ENCODE results near the gene LDAH.

Gene LDAH

DNA sequence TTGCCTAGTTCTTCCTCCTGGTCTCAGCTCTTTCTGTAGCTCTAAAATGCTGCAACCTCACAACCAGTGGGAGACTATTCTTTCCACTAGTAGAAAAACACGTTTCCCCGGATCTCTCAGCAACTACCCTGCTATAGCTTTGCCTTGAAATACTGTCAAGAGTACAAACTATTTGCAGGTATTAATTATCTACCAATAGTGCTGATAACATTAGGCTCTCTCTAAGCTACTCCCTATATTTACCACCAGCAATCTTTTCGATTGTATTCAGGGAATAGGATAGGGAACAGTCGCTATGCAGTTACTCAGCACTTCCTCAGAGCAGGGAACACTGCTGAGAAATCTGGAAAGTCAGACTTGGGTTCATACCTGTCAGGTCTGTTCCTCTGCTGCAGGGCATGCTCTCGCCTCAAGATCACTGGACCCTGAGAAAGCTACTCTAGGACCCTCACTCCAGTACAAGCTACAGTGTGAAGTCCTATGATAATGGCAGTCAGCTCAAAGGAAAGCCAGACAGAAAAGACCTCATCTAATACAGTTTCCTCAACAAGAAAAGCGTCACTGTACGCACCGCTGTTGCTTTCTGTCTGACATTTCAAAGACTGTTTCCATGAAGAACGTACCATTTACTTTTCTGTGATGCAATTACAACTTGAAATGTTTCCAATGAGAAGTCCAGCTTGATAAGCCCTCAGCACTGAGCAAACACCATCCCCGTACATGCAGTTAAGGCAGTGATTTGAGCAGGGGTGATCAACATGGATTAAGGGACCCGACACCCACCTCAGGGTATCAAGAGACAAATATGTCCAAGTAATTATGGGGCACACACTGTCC, 133.3 kb downstream of the LDAH start:
- no CpG with 5 or more reads among the region's 11 CpGs for WGBS, 2 donors (ENCODE audit: extremely low coverage in 2 of 2, insufficient read length in 2 of 2, insufficient replicate concordance in 1 of 2)
- Histone ChIP-seq H3K9ac (ENCODE audit: low read depth, low read length, poor library complexity) (no peak overlapping the region), H2BK12ac (ENCODE audit: low read length) (no peak overlapping the region), H3K79me1 (ENCODE audit: low read depth, low read length) (no peaks in the 10 kb centered on the region), H2AK5ac (ENCODE audit: low read depth, low read length) (no peak overlapping the region), H4K91ac (ENCODE audit: low read depth, low read length, poor library complexity) (no peak overlapping the region), H3K4ac (ENCODE audit: low read length) (no peak overlapping the region), H2BK120ac (ENCODE audit: low read depth, low read length) (no peak overlapping the region), H3K27ac (replicated peaks; ENCODE audit: low read length) (no peak overlapping the region), H3K27me3 (ENCODE audit: control insufficient read depth in 3 of 3, insufficient read depth in 3 of 3, low read depth in 1 of 3, low read length in 3 of 3) (no peaks in the 10 kb centered on the region), H3K14ac (ENCODE audit: low read length) (no peak overlapping the region), H3K18ac (ENCODE audit: low read length) (no peak overlapping the region), H3K4me3 (ENCODE audit: low read length in 2 of 2) (no peak overlapping the region), H2AFZ (ENCODE audit: low read length) (no peak overlapping the region), H3K4me2 (ENCODE audit: insufficient read depth, low read length, poor library complexity, severe bottlenecking) (no peak overlapping the region), H3K23ac (ENCODE audit: low read depth, low read length, poor library complexity) (no peak overlapping the region), H4K8ac (ENCODE audit: low read depth, low read length) (no peak overlapping the region), H3K9me3 (replicated peaks in 1 of 2; ENCODE audit: control insufficient read depth in 2 of 2, insufficient read depth in 1 of 2, low read depth in 1 of 2, low read length in 2 of 2) (no peaks in the 10 kb centered on the region), H2BK15ac (ENCODE audit: low read length) (no peak overlapping the region), H3K4me1 (ENCODE audit: control insufficient read depth in 2 of 2, insufficient read depth in 1 of 2, low read depth in 1 of 2, low read length in 2 of 2) (peaks cover 0 to under 1% of the 10 kb centered on the region in 2 donors), H2BK5ac (ENCODE audit: low read length) (no peak overlapping the region), H3K36me3 (replicated peaks in 1 of 2; ENCODE audit: control insufficient read depth in 2 of 2, insufficient read depth in 2 of 2, low read length in 2 of 2) (peaks cover 8 to 71% of the 10 kb centered on the region in 2 donors)
- no peak for DNase-seq (ENCODE audit: low spot score)

- no peak overlapping the region for H3K27ac ChIP-seq (replicated peaks; ENCODE audit: low read length)
- H3K4ac ChIP-seq (ENCODE audit: low read length): no peak overlapping the region
- no peaks in the 10 kb centered on the region for H3K9me3 ChIP-seq (replicated peaks in 1 of 2; ENCODE audit: control insufficient read depth in 2 of 2, insufficient read depth in 1 of 2, low read depth in 1 of 2, low read length in 2 of 2)
- H2BK15ac ChIP-seq (ENCODE audit: low read length): no peak overlapping the region
- H2BK12ac ChIP-seq (ENCODE audit: low read length): no peak overlapping the region
- H2BK120ac ChIP-seq (ENCODE audit: low read depth, low read length): no peak overlapping the region
- no peaks in the 10 kb centered on the region for H3K79me1 ChIP-seq (ENCODE audit: low read depth, low read length)
- H3K23ac ChIP-seq (ENCODE audit: low read depth, low read length, poor library complexity): no peak overlapping the region
- no peak overlapping the region for H4K8ac ChIP-seq (ENCODE audit: low read depth, low read length)
- peaks cover 8 to 81% of the 10 kb centered on the region in 2 donors for H3K36me3 ChIP-seq (replicated peaks in 1 of 2; ENCODE audit: control insufficient read depth in 2 of 2, insufficient read depth in 2 of 2, low read length in 2 of 2)
- H3K4me1 ChIP-seq (ENCODE audit: control insufficient read depth in 2 of 2, insufficient read depth in 1 of 2, low read depth in 1 of 2, low read length in 2 of 2): no peaks in the 10 kb centered on the region
- H3K9ac ChIP-seq (ENCODE audit: low read depth, low read length, poor library complexity): no peak overlapping the region
- H4K91ac ChIP-seq (ENCODE audit: low read depth, low read length, poor library complexity): no peak overlapping the region
- H3K4me2 ChIP-seq (ENCODE audit: insufficient read depth, low read length, poor library complexity, severe bottlenecking): no peak overlapping the region
- no peak overlapping the region for H2AK5ac ChIP-seq (ENCODE audit: low read depth, low read length)
- H3K18ac ChIP-seq (ENCODE audit: low read length): no peak overlapping the region
- no peaks in the 10 kb centered on the region for H3K27me3 ChIP-seq (ENCODE audit: control insufficient read depth in 3 of 3, insufficient read depth in 3 of 3, low read depth in 1 of 3, low read length in 3 of 3)
- no peak overlapping the region for H2BK5ac ChIP-seq (ENCODE audit: low read length)
- no peak for DNase-seq (ENCODE audit: low spot score)
- H3K4me3 ChIP-seq (ENCODE audit: low read length in 2 of 2): no peak overlapping the region
- no CpG with 5 or more reads among the region's 4 CpGs for WGBS, 2 donors (ENCODE audit: extremely low coverage in 2 of 2, insufficient read length in 2 of 2, insufficient replicate concordance in 1 of 2)
- no peak overlapping the region for H3K14ac ChIP-seq (ENCODE audit: low read length)
- H2AFZ ChIP-seq (ENCODE audit: low read length): no peak overlapping the region
Measured at GRCh38 chr2:20687260-20687832, 135.6 kb downstream of the LDAH start.

DNA sequence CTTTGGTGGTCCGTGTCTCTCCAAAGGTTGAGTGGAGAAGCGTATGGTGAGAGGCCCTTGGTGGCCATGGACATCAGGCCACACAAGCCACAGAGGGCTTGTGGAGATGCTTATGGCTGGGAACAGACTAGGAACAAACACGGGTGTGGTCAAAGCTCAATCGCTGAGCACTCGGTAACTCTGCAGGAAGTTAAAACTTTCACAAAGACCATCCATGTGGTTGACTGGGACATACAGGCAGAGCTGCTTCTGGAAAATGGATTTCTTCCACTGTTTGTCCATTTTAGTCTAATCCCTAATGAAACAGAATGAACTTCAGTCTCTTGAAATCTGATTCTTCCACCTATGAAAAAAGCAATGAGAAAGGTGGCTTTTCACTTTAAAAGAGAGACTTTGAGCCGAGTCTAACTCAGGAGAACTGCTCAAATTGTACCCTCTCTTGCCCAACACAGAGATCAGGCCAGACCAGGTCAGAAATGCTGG, 138.3 kb downstream of the LDAH start:
- Histone ChIP-seq H2BK5ac (ENCODE audit: low read length) (no peak overlapping the region), H2BK15ac (ENCODE audit: low read length) (no peak overlapping the region), H3K27ac (replicated peaks; ENCODE audit: low read length) (no peak overlapping the region), H2AFZ (ENCODE audit: low read length) (no peak overlapping the region), H3K4me3 (ENCODE audit: low read length in 2 of 2) (no peak overlapping the region), H3K23ac (ENCODE audit: low read depth, low read length, poor library complexity) (no peak overlapping the region), H3K4ac (ENCODE audit: low read length) (no peak overlapping the region), H2BK120ac (ENCODE audit: low read depth, low read length) (no peak overlapping the region), H3K18ac (ENCODE audit: low read length) (no peak overlapping the region), H3K27me3 (ENCODE audit: control insufficient read depth in 3 of 3, insufficient read depth in 3 of 3, low read depth in 1 of 3, low read length in 3 of 3) (no peaks in the 10 kb centered on the region), H4K91ac (ENCODE audit: low read depth, low read length, poor library complexity) (no peak overlapping the region), H3K14ac (ENCODE audit: low read length) (no peak overlapping the region), H3K9ac (ENCODE audit: low read depth, low read length, poor library complexity) (no peak overlapping the region), H3K36me3 (replicated peaks in 1 of 2; ENCODE audit: control insufficient read depth in 2 of 2, insufficient read depth in 2 of 2, low read length in 2 of 2) (peaks cover 8 to 95% of the 10 kb centered on the region in 2 donors), H3K79me1 (ENCODE audit: low read depth, low read length) (no peaks in the 10 kb centered on the region), H2AK5ac (ENCODE audit: low read depth, low read length) (no peak overlapping the region), H2BK12ac (ENCODE audit: low read length) (no peak overlapping the region), H3K4me1 (ENCODE audit: control insufficient read depth in 2 of 2, insufficient read depth in 1 of 2, low read depth in 1 of 2, low read length in 2 of 2) (no peaks in the 10 kb centered on the region), H3K4me2 (ENCODE audit: insufficient read depth, low read length, poor library complexity, severe bottlenecking) (no peak overlapping the region), H3K9me3 (replicated peaks in 1 of 2; ENCODE audit: control insufficient read depth in 2 of 2, insufficient read depth in 1 of 2, low read depth in 1 of 2, low read length in 2 of 2) (no peaks in the 10 kb centered on the region), H4K8ac (ENCODE audit: low read depth, low read length) (no peak overlapping the region)
- WGBS, 2 donors (ENCODE audit: extremely low coverage in 2 of 2, insufficient read length in 2 of 2, insufficient replicate concordance in 1 of 2): no CpG with 5 or more reads among the region's 6 CpGs
- DNase-seq (ENCODE audit: low spot score): no peak

- Histone ChIP-seq H3K23ac (ENCODE audit: low read depth, low read length, poor library complexity) (no peak overlapping the region), H2BK12ac (ENCODE audit: low read length) (no peak overlapping the region), H3K4me1 (ENCODE audit: control insufficient read depth in 2 of 2, insufficient read depth in 1 of 2, low read depth in 1 of 2, low read length in 2 of 2) (no peaks in the 10 kb centered on the region), H3K14ac (ENCODE audit: low read length) (no peak overlapping the region), H4K8ac (ENCODE audit: low read depth, low read length) (no peak overlapping the region), H2BK5ac (ENCODE audit: low read length) (no peak overlapping the region), H3K4me3 (ENCODE audit: low read length in 2 of 2) (no peak overlapping the region), H3K36me3 (replicated peaks in 1 of 2; ENCODE audit: control insufficient read depth in 2 of 2, insufficient read depth in 2 of 2, low read length in 2 of 2) (peaks cover 5 to 86% of the 10 kb centered on the region in 2 donors), H4K91ac (ENCODE audit: low read depth, low read length, poor library complexity) (no peak overlapping the region), H3K4ac (ENCODE audit: low read length) (no peak overlapping the region), H2BK120ac (ENCODE audit: low read depth, low read length) (no peak overlapping the region), H3K9me3 (replicated peaks in 1 of 2; ENCODE audit: control insufficient read depth in 2 of 2, insufficient read depth in 1 of 2, low read depth in 1 of 2, low read length in 2 of 2) (no peaks in the 10 kb centered on the region), H3K27me3 (ENCODE audit: control insufficient read depth in 3 of 3, insufficient read depth in 3 of 3, low read depth in 1 of 3, low read length in 3 of 3) (no peaks in the 10 kb centered on the region), H3K27ac (replicated peaks; ENCODE audit: low read length) (no peak overlapping the region), H2BK15ac (ENCODE audit: low read length) (no peak overlapping the region), H3K4me2 (ENCODE audit: insufficient read depth, low read length, poor library complexity, severe bottlenecking) (no peak overlapping the region), H2AFZ (ENCODE audit: low read length) (no peak overlapping the region), H2AK5ac (ENCODE audit: low read depth, low read length) (no peak overlapping the region), H3K79me1 (ENCODE audit: low read depth, low read length) (no peaks in the 10 kb centered on the region), H3K18ac (ENCODE audit: low read length) (no peak overlapping the region), H3K9ac (ENCODE audit: low read depth, low read length, poor library complexity) (no peak overlapping the region)
- DNase-seq (ENCODE audit: low spot score): no peak
- WGBS, 2 donors (ENCODE audit: extremely low coverage in 2 of 2, insufficient read length in 2 of 2, insufficient replicate concordance in 1 of 2): no CpG with 5 or more reads among the region's 7 CpGs
Measured at GRCh38 chr2:20682167-20682920, 140.6 kb downstream of the LDAH start.
